ENCODE results near the gene CNGB1. TPM values are rescaled to one million over a fixed set of nuclear protein-coding genes. Genes with fewer than 3 reads are reported as not detected.

CNGB1 gene
- polyA plus RNA-seq, 1 donor (not counting 4 experiments of a cell fraction or from before 2014, with no cell fraction given): 0.08 TPM

- no peak overlapping the region for H3K4me2 ChIP-seq (ENCODE audit: control insufficient read depth, extremely low read depth, insufficient read depth, low read depth, low read length)
- no peaks in the 10 kb centered on the region for H3K79me2 ChIP-seq (ENCODE audit: control insufficient read depth, insufficient read depth, low read length)
- H3K36me3 ChIP-seq (ENCODE audit: control insufficient read depth in 2 of 2, extremely low read depth in 1 of 2, insufficient read depth in 2 of 2, low read length in 2 of 2): no peaks in the 10 kb centered on the region
- no peak overlapping the region for H3K27ac ChIP-seq (ENCODE audit: control insufficient read depth, insufficient read depth, low read length)
- dilution Hi-C loops (cut with MboI; ENCODE audit: extremely low pct_ligation_motif_present, low sequenced_read_pairs): no loop called here
- H3K9ac ChIP-seq (ENCODE audit: control insufficient read depth, extremely low read depth, insufficient read depth, low read length): no peak overlapping the region
- H3K4me3 ChIP-seq (ENCODE audit: control insufficient read depth in 2 of 3, extremely low read depth in 1 of 3, insufficient read depth in 2 of 3, low read depth in 1 of 3, low read length in 3 of 3): no peak overlapping the region
- H3K4me1 ChIP-seq (ENCODE audit: control insufficient read depth, extremely low read depth, insufficient read depth, low read length): peaks cover 15% of the 10 kb centered on the region
- TF ChIP-seq EZH2 (IDR thresholded peaks at IDR 0.05; ENCODE audit: low read length) (no peak), CTCF (optimal IDR thresholded peaks at IDR 0.05 in 1 of 3, IDR thresholded peaks at IDR 0.05 in 1 of 3, conservative IDR thresholded peaks at IDR 0.05 in 1 of 3; ENCODE audit: extremely low read depth in 1 of 3, insufficient read depth in 2 of 3, low read length in 3 of 3) (no peak)
- no peaks in the 10 kb centered on the region for H3K9me1 ChIP-seq (ENCODE audit: control insufficient read depth, extremely low read depth, insufficient read depth, low read length)
- DNase-seq (ENCODE audit: low read depth, low spot score) (no peak), FAIRE-seq (no peak)
- H4K20me1 ChIP-seq (ENCODE audit: control insufficient read depth, extremely low read depth, insufficient read depth, low read length): no peaks in the 10 kb centered on the region
- no peaks in the 10 kb centered on the region for H3K9me3 ChIP-seq (ENCODE audit: control insufficient read depth, low read depth, low read length)
- H3K27me3 ChIP-seq (ENCODE audit: control insufficient read depth, extremely low read depth, insufficient read depth, low read length): peaks cover 6% of the 10 kb centered on the region
- no peak overlapping the region for H2AFZ ChIP-seq (ENCODE audit: control insufficient read depth, low read length)
Observed at GRCh38 chr16:57987441-57988177, 16.7 kb upstream of the CNGB1 start.

GRCh38 chr16:57986196-57986595, 15.3 kb upstream of the CNGB1 start:
- H3K9me3 ChIP-seq (ENCODE audit: control insufficient read depth, low read depth, low read length): no peaks in the 10 kb centered on the region
- peaks cover 15% of the 10 kb centered on the region for H3K4me1 ChIP-seq (ENCODE audit: control insufficient read depth, extremely low read depth, insufficient read depth, low read length)
- H3K9me1 ChIP-seq (ENCODE audit: control insufficient read depth, extremely low read depth, insufficient read depth, low read length): no peaks in the 10 kb centered on the region
- H3K36me3 ChIP-seq (ENCODE audit: control insufficient read depth in 2 of 2, extremely low read depth in 1 of 2, insufficient read depth in 2 of 2, low read length in 2 of 2): no peaks in the 10 kb centered on the region
- H3K4me2 ChIP-seq (ENCODE audit: control insufficient read depth, extremely low read depth, insufficient read depth, low read depth, low read length): no peak overlapping the region
- H3K27ac ChIP-seq (ENCODE audit: control insufficient read depth, insufficient read depth, low read length): no peak overlapping the region
- H3K4me3 ChIP-seq (ENCODE audit: control insufficient read depth in 2 of 3, extremely low read depth in 1 of 3, insufficient read depth in 2 of 3, low read depth in 1 of 3, low read length in 3 of 3): no peak overlapping the region
- H3K79me2 ChIP-seq (ENCODE audit: control insufficient read depth, insufficient read depth, low read length): no peaks in the 10 kb centered on the region
- no peak overlapping the region for H3K9ac ChIP-seq (ENCODE audit: control insufficient read depth, extremely low read depth, insufficient read depth, low read length)
- FAIRE-seq: no peak
- no peak overlapping the region for H2AFZ ChIP-seq (ENCODE audit: control insufficient read depth, low read length)
- H4K20me1 ChIP-seq (ENCODE audit: control insufficient read depth, extremely low read depth, insufficient read depth, low read length): no peaks in the 10 kb centered on the region
- TF ChIP-seq EZH2 (IDR thresholded peaks at IDR 0.05; ENCODE audit: low read length): no peak
- no peak for TF ChIP-seq CTCF (optimal IDR thresholded peaks at IDR 0.05 in 1 of 3, IDR thresholded peaks at IDR 0.05 in 1 of 3, conservative IDR thresholded peaks at IDR 0.05 in 1 of 3; ENCODE audit: extremely low read depth in 1 of 3, insufficient read depth in 2 of 3, low read length in 3 of 3)
- peaks cover 6% of the 10 kb centered on the region for H3K27me3 ChIP-seq (ENCODE audit: control insufficient read depth, extremely low read depth, insufficient read depth, low read length)
- dilution Hi-C loops (cut with MboI; ENCODE audit: extremely low pct_ligation_motif_present, low sequenced_read_pairs): no loop called here
- no peak for DNase-seq (ENCODE audit: low read depth, low spot score)

Measured in keratinocyte (primary cell).